HepG2 (cell line): Measurements from ENCODE around the gene CALU. TPM values are rescaled to one million over a fixed set of nuclear protein-coding genes. Genes with fewer than 3 reads are reported as not detected.

Experiments used
- ATAC-seq: fragments of 200-7000 bp; cut with Tn5 transposase; 3 replicates; pipeline ENCODE4 v1.9.1; 2020; ENCODE audit warnings: mild to moderate bottlenecking, moderate library complexity
- BruUV-seq: library from RNA; stranded (reverse); fragments of 400-500 nt; replicated peaks from 2 replicates; lab custom pipeline; 2021; lab: Mats Ljungman, UMichigan
- CTCF ChIA-PET: fragments of 300-600 bp; formaldehyde crosslinking; extraction: SDS; loops from one replicate; lab custom pipeline; 2021; ENCODE audit warnings: low total read pairs, inconsistent platforms, low intra/inter-chr PET ratio; lab: Yijun Ruan, JAX
- POLR2A ChIA-PET: fragments of 350-600 bp; sonication (Branson Sonifier 250); formaldehyde crosslinking; loops from one replicate; lab custom pipeline; 2020; ENCODE audit warnings: antibody characterized with exemption, inconsistent platforms; lab: Yijun Ruan, JAX
- DNase-seq: peaks from one replicate; pipeline ENCODE4 v3.0.0-alpha.2; 2015; ENCODE audit warnings: low spot score
- FAIRE-seq: peaks from 3 replicates; lab custom pipeline; 2011; peaks lifted over from hg19 to GRCh38; lab: Jason Lieb, UNC
- H2AFZ ChIP-seq: one replicate; pipeline ENCODE4 v1.6.1; 2011; ENCODE audit warnings: low read length, inconsistent platforms
- H3K27ac ChIP-seq: fragments of 300-600 bp; 3 replicates; pipeline ENCODE4 v1.8.0; 2011; ENCODE audit warnings: mixed run types, mild to moderate bottlenecking, mixed read lengths, low read length, inconsistent platforms; ENCODE audit not compliant: insufficient read depth; ENCODE audit errors: extremely low read length
- H3K27me3 ChIP-seq, 2 experiments: fragments of 200-600 bp in 1 of 2; 2 replicates in 1 of 2; 3 replicates in 1 of 2; pipeline versions ENCODE4 v1.6.0 to v1.8.0; 2011; ENCODE audit warnings: low read length in 2 of 2, mild to moderate bottlenecking in 2 of 2, moderate library complexity in 2 of 2, inconsistent platforms in 1 of 2; ENCODE audit not compliant: insufficient read depth in 2 of 2, control insufficient read depth in 1 of 2
- H3K36me3 ChIP-seq, 2 experiments: fragments of 200-600 bp in 1 of 2; replicated peaks in 1 of 2; 2 replicates in 1 of 2; 3 replicates in 1 of 2; pipeline versions ENCODE4 v1.5.1 to v1.8.0; 2011; ENCODE audit warnings: low read length in 2 of 2, inconsistent platforms in 1 of 2; ENCODE audit not compliant: insufficient read depth in 2 of 2, control insufficient read depth in 1 of 2
- H3K4me1 ChIP-seq: 2 replicates; pipeline ENCODE4 v1.5.1; 2012; ENCODE audit warnings: low read length, inconsistent platforms; ENCODE audit not compliant: insufficient read depth
- H3K4me2 ChIP-seq: 2 replicates; pipeline ENCODE4 v1.6.0; 2011; ENCODE audit warnings: low read depth, low read length, inconsistent platforms
- H3K4me3 ChIP-seq, 3 experiments: fragments of 200-600 bp in 1 of 3; sonication (generic), shearing (Covaris generic) in 1 of 3; replicated peaks in 1 of 3; 2 replicates each; pipeline ENCODE4 v1.5.1; 2011 to 2016; ENCODE audit warnings: low read length in 3 of 3, inconsistent platforms in 2 of 3, low read depth in 2 of 3, mild to moderate bottlenecking in 2 of 3, control low read depth in 1 of 3, mixed read lengths in 1 of 3; ENCODE audit not compliant: insufficient read depth in 1 of 3
- H3K79me2 ChIP-seq: one replicate; pipeline ENCODE4 v1.6.1; 2011; ENCODE audit warnings: low read length, inconsistent platforms; ENCODE audit not compliant: insufficient read depth
- H3K9ac ChIP-seq: 2 replicates; pipeline ENCODE4 v1.6.0; 2011; ENCODE audit warnings: mild to moderate bottlenecking, low read depth, low read length, inconsistent platforms; ENCODE audit not compliant: insufficient read depth
- H3K9me3 ChIP-seq: 2 replicates; pipeline ENCODE4 v1.5.1; 2012; ENCODE audit warnings: mild to moderate bottlenecking, low read length
- H4K20me1 ChIP-seq: 2 replicates; pipeline ENCODE4 v1.6.0; 2011; ENCODE audit warnings: inconsistent platforms, mild to moderate bottlenecking, low read length, moderate library complexity; ENCODE audit not compliant: insufficient read depth
- DPF2 ChIP-seq: sonication (generic); formaldehyde crosslinking; IDR thresholded peaks from 2 replicates; pipeline ENCODE4 v1.4.0; 2020; ENCODE audit warnings: mild to moderate bottlenecking, low read depth, missing genetic modification reagents, borderline replicate concordance
- ELF1 ChIP-seq: sonication (generic); formaldehyde crosslinking; IDR thresholded peaks from 2 replicates; pipeline ENCODE4 v1.4.0; 2020; ENCODE audit warnings: missing genetic modification reagents
- MAFF ChIP-seq: IDR thresholded peaks from 2 replicates; pipeline ENCODE4 v1.6.1; 2011; ENCODE audit warnings: low read depth, low read length, improper control_type of control experiment
- NFE2L1 ChIP-seq: sonication (generic); formaldehyde crosslinking; IDR thresholded peaks from 2 replicates; pipeline ENCODE4 v1.4.0; 2020; ENCODE audit warnings: missing genetic modification reagents, mild to moderate bottlenecking, borderline replicate concordance
- RAD21 ChIP-seq: fragments of 450-650 bp; formaldehyde crosslinking; IDR thresholded peaks from 2 replicates; pipeline ENCODE4 v1.5.0; 2020; ENCODE audit warnings: mild to moderate bottlenecking
- SYNCRIP ChIP-seq: fragments of 200-400 bp; formaldehyde crosslinking; IDR thresholded peaks from 2 replicates; pipeline ENCODE4 v1.6.1; 2018; ENCODE audit warnings: mild to moderate bottlenecking, low read depth, low read length; ENCODE audit not compliant: insufficient read depth
- ZNF12 ChIP-seq: sonication (generic); formaldehyde crosslinking; IDR thresholded peaks from 2 replicates; pipeline ENCODE4 v1.5.0; 2020; ENCODE audit warnings: missing genetic modification reagents
- ZNF460 ChIP-seq: sonication (generic); formaldehyde crosslinking; IDR thresholded peaks from 2 replicates; pipeline ENCODE4 v1.5.1; 2020; ENCODE audit warnings: missing genetic modification reagents, mild to moderate bottlenecking, borderline replicate concordance
- ZNF598 ChIP-seq: sonication (generic); formaldehyde crosslinking; IDR thresholded peaks from 2 replicates; pipeline ENCODE4 v1.5.1; 2020; ENCODE audit warnings: mild to moderate bottlenecking, missing genetic modification reagents, borderline replicate concordance
- ZNF629 ChIP-seq: sonication (generic); formaldehyde crosslinking; conservative IDR thresholded peaks from 2 replicates; pipeline ENCODE4 v1.5.0; 2020; ENCODE audit warnings: missing genetic modification reagents
- whole genome bisulfite sequencing: methylation state at CpG from one replicate; pipeline ENCODE4 v1.1.6; 2017; ENCODE audit warnings: low lambda C conversion rate; 5-methylcytosine and 5-hydroxymethylcytosine counted together
- in situ Hi-C: cut with HindIII; loops from 2 replicates; pipeline ENCODE4 v1.10.0; 2017; ENCODE audit warnings: low pct_unique_long_range_greater_than_20kb; ENCODE audit not compliant: extremely low pct_ligation_motif_present
- intact Hi-C: fragments of 100-400 bp; cut with micrococcal nuclease; formaldehyde crosslinking; loops from one replicate; pipeline ENCODE4 v1.10.0; 2022; ENCODE audit not compliant: unreplicated experiment
- polyA plus RNA-seq, 8 experiments: library from polyadenylated mRNA; depleted of rRNA in 3 of 8; stranded (reverse) in 7 of 8; unstranded in 1 of 8; fragments of >200 nt; fragmentation: Illumina TruSeq in 4 of 8; extraction: Trizol in 4 of 8; gene quantifications; 2 replicates each; pipeline versions ENCODE4 v1.2.1 to v1.2.3, GENCODE V29; 2011 to 2016; ENCODE audit warnings: low read depth in 4 of 8, missing spikeins in 1 of 8, mixed read lengths in 1 of 8; ENCODE audit not compliant: insufficient read depth in 1 of 8
- total RNA-seq, 5 experiments: library from RNA; depleted of rRNA; stranded (reverse); fragments of >200 nt; fragmentation: Illumina TruSeq; extraction: Trizol; gene quantifications; 2 replicates each; pipeline ENCODE4 v1.2.3, GENCODE V29; 2016; ENCODE audit warnings: low read depth in 1 of 5
- TF ChIP-seq, protein P1 (sequence below): sonication (generic); formaldehyde crosslinking; IDR thresholded peaks from 2 replicates; pipeline ENCODE4 v1.5.0; 2020; ENCODE audit warnings: mild to moderate bottlenecking, missing genetic modification reagents

CALU gene
- total and polyA plus RNA-seq, 2 of the 13 experiments (the other 11 are each of a cell fraction or from before 2014, with no cell fraction given) = 198 to 252 TPM

DNA sequence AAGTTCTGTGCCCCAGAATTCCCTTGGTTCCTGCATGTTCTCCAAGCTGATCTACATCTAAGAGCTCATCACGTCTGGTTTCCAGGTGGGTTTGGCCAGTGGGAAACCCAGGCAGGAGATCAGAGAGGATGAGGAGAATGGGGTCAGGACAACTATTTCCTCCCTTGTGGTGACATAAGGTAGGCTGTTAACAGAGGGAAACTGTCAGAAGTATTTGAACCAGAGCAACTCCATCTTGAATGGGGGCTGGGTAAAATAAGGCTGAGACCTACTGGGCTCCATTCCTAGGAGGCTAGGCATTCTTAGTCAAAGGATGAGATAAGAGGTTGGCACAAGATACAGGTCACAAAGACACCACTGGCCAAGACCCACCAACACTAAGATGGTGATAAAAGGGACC is 47.9 kb upstream of the CALU start:
- Histone ChIP-seq H3K27ac (no peak overlapping the region), H3K4me3 (no peak overlapping the region), H3K9ac (no peak overlapping the region), H4K20me1 (no peaks in the 10 kb centered on the region), H3K36me3 (no peaks in the 10 kb centered on the region), H3K4me1 (no peaks in the 10 kb centered on the region), H3K79me2 (no peaks in the 10 kb centered on the region), H3K9me3 (no peaks in the 10 kb centered on the region), H3K27me3 (peaks cover 2 to 16% of the 10 kb centered on the region in 2 experiments; a peak in 2 of 5 replicates), H3K4me2 (no peak overlapping the region), H2AFZ (no peak overlapping the region)
- TF ChIP-seq NFE2L1 (CRISPR knock-in tag) = no peak
- intact Hi-C loops (no loop called here), in situ Hi-C loops (no loop called here)
- BruUV-seq = no TSS peak
- ATAC-seq = no peak
- CTCF ChIA-PET = no interaction called here
- WGBS = 11% methylated on average over 1 of the region's 1 CpG
- no peak for FAIRE-seq
- DNase-seq = no peak
- POLR2A ChIA-PET = no interaction called here

DNA sequence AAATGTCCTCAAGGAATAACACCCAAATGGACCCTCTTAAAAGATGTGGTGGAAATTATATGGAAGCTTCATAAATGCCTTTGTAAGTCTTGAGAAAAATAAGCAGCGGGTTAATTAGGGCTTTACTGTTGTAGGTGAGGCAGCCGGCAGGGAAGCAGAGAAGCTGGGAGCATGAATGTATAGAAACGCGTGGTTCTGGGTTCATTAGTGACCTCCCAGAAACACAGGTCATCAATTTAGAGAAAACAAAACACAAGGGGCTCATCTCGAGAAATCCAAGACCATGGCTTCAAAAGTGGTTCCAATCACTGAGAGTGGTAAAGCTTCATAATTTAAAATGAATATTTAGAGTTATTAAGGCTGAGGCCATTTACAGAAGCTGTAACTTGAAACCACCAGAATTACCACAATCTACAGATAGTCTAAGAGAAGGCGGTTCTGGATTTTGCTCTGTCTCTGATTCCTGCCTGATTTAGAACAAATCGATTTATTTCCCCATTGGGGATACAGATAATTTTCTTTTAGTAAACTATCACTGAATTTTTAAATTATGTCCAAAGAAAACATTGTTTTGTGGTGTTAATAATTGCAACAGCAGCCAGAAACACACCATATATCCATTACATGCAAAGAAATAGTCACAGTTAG is 46.4 kb upstream of the CALU start:
- POLR2A ChIA-PET = no interaction called here
- 55% methylated on average over 7 of the region's 7 CpGs for WGBS
- BruUV-seq = no TSS peak
- no peak for TF ChIP-seq ZNF598 (CRISPR knock-in tag)
- TF ChIP-seq SYNCRIP = no peak
- TF ChIP-seq ZNF629 (CRISPR knock-in tag) = no peak
- TF ChIP-seq ELF1 (CRISPR knock-in tag) = no peak
- TF ChIP-seq, protein P1, sequence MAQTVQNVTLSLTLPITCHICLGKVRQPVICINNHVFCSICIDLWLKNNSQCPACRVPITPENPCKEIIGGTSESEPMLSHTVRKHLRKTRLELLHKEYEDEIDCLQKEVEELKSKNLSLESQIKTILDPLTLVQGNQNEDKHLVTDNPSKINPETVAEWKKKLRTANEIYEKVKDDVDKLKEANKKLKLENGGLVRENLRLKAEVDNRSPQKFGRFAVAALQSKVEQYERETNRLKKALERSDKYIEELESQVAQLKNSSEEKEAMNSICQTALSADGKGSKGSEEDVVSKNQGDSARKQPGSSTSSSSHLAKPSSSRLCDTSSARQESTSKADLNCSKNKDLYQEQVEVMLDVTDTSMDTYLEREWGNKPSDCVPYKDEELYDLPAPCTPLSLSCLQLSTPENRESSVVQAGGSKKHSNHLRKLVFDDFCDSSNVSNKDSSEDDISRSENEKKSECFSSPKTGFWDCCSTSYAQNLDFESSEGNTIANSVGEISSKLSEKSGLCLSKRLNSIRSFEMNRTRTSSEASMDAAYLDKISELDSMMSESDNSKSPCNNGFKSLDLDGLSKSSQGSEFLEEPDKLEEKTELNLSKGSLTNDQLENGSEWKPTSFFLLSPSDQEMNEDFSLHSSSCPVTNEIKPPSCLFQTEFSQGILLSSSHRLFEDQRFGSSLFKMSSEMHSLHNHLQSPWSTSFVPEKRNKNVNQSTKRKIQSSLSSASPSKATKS (CRISPR knock-in tag) = no peak
- TF ChIP-seq ZNF460 (CRISPR knock-in tag) = no peak
- TF ChIP-seq MAFF = no peak
- TF ChIP-seq ZNF12 (CRISPR knock-in tag) = no peak
- no peak for TF ChIP-seq DPF2
- TF ChIP-seq RAD21 (CRISPR knock-in tag) = no peak

More for the DNA sequence above, 46.4 kb upstream of the CALU start:
- Histone ChIP-seq H3K27me3 (peaks cover 2 to 25% of the 10 kb centered on the region in 2 experiments; a peak in 2 of 5 replicates), H3K9me3 (no peaks in the 10 kb centered on the region), H3K4me1 (no peaks in the 10 kb centered on the region), H4K20me1 (no peaks in the 10 kb centered on the region), H3K4me3 (no peak overlapping the region), H3K36me3 (no peaks in the 10 kb centered on the region), H3K9ac (no peak overlapping the region), H3K79me2 (no peaks in the 10 kb centered on the region), H2AFZ (no peak overlapping the region), H3K27ac (no peak overlapping the region), H3K4me2 (no peak overlapping the region)
- intact Hi-C loops = no loop called here
- CTCF ChIA-PET = no interaction called here
- ATAC-seq (no peak), FAIRE-seq (no peak), DNase-seq (no peak)
- in situ Hi-C loops = no loop called here
